Panc1 (cell line): ENCODE results near the gene CHRM2.

ENCODE experiments used
- POLR2AphosphoS5 ChIP-seq: IDR thresholded peaks from 2 replicates; pipeline ENCODE4 v1.6.1; 2012; ENCODE audit warnings: mild to moderate bottlenecking, low read depth, low read length, moderate library complexity
- SIN3A ChIP-seq: IDR thresholded peaks from 2 replicates; pipeline ENCODE4 v1.6.1; 2012; ENCODE audit warnings: low read depth, mild to moderate bottlenecking, low read length, moderate library complexity, borderline replicate concordance; ENCODE audit not compliant: insufficient read depth
- TF ChIP-seq, protein P1 (sequence below): fragments of 450-650 bp; IDR thresholded peaks from 2 replicates; pipeline ENCODE4 v1.5.1; 2017; ENCODE audit warnings: mild to moderate bottlenecking

DNA sequence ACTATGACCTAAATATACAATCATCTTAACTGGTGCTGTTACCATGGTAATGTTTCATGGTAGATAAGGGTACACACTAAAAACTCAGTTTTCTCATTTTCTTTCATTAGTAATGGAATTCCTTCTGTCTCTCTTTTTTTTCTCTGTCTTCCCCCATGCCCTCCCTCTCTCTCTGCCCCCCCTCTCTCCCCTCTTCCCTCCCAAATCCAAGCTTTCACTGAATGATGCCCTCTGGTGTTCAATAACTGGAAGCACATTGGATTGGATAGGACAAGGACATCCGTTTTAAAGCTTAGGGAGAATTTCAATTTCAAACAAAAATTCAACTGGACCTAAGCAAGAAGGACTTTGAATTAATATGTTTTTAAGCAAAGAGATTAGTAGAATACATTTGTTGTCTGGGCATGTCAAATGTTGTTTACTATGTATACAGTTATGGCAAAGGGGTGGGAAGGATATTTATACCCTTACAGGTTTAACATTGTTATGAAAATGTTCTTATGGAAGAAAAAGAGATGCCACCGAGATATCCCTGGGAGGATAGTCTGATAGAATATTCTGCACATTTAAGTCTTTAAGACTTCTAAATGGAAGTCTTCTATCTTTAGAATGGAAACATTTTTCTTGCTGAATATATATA is 6.1 kb downstream of the CHRM2 start:
- TF ChIP-seq, protein P1, sequence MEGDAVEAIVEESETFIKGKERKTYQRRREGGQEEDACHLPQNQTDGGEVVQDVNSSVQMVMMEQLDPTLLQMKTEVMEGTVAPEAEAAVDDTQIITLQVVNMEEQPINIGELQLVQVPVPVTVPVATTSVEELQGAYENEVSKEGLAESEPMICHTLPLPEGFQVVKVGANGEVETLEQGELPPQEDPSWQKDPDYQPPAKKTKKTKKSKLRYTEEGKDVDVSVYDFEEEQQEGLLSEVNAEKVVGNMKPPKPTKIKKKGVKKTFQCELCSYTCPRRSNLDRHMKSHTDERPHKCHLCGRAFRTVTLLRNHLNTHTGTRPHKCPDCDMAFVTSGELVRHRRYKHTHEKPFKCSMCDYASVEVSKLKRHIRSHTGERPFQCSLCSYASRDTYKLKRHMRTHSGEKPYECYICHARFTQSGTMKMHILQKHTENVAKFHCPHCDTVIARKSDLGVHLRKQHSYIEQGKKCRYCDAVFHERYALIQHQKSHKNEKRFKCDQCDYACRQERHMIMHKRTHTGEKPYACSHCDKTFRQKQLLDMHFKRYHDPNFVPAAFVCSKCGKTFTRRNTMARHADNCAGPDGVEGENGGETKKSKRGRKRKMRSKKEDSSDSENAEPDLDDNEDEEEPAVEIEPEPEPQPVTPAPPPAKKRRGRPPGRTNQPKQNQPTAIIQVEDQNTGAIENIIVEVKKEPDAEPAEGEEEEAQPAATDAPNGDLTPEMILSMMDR: peak; percentile 56; the same call in 1 of the 2 replicates
- TF ChIP-seq POLR2AphosphoS5 (no peak), SIN3A (no peak)
